Esophagus muscularis mucosa (tissue), 4 donors: ENCODE results near the gene LRRC4C. TPM values are rescaled to one million over a fixed set of nuclear protein-coding genes. Genes with fewer than 3 reads are reported as not detected.

ENCODE experiments used
- DNase-seq: peaks from one replicate; pipeline ENCODE4 v3.0.0-alpha.2; 2017; ENCODE audit errors: extremely low spot score
- H3K27ac ChIP-seq, 4 donors: fragments of 200-600 bp; sonication (generic); replicated peaks in 1 of 4; 1 replicate in 3 of 4; 2 replicates in 1 of 4; pipeline ENCODE4 v1.5.1; 2016 to 2019; ENCODE audit warnings: mild to moderate bottlenecking in 1 of 4
- H3K27me3 ChIP-seq, 4 donors: fragments of 200-600 bp; sonication (generic); one replicate each; pipeline versions ENCODE4 v1.5.1 to v1.6.0; 2016 to 2019
- H3K36me3 ChIP-seq, 4 donors: fragments of 200-600 bp; sonication (generic); one replicate each; pipeline ENCODE4 v1.5.1; 2016 to 2019
- H3K4me1 ChIP-seq, 4 donors: fragments of 200-600 bp; sonication (generic); one replicate each; pipeline ENCODE4 v1.5.1; 2016 to 2019
- H3K4me3 ChIP-seq, 4 donors: fragments of 200-600 bp; sonication (generic); 1 replicate in 2 of 4; 2 replicates in 2 of 4; pipeline ENCODE4 v1.5.1; 2016 to 2019; ENCODE audit warnings: mild to moderate bottlenecking in 4 of 4, moderate library complexity in 1 of 4
- H3K9me3 ChIP-seq, 4 donors: fragments of 200-600 bp; sonication (generic); 1 replicate in 3 of 4; 2 replicates in 1 of 4; pipeline ENCODE4 v1.5.1; 2016 to 2019
- CTCF ChIP-seq, 3 experiments: fragments of 200-600 bp in 2 of 3; fragments of 450-650 bp in 1 of 3; sonication (generic) in 2 of 3; IDR thresholded peaks; one replicate each; pipeline ENCODE4 v1.5.1; 2017 to 2019; ENCODE audit warnings: antibody characterized with exemption in 3 of 3, mild to moderate bottlenecking in 2 of 3, moderate library complexity in 1 of 3
- EP300 ChIP-seq: sonication (generic); formaldehyde crosslinking; IDR thresholded peaks from one replicate; pipeline ENCODE4 v1.6.1; 2017; ENCODE audit warnings: antibody characterized with exemption
- POLR2A ChIP-seq: fragments of 450-650 bp; IDR thresholded peaks from one replicate; pipeline ENCODE4 v1.6.1; 2017; ENCODE audit warnings: antibody characterized with exemption, moderate library complexity, mild to moderate bottlenecking, low read depth
- POLR2AphosphoS5 ChIP-seq, 2 donors: sonication (generic); formaldehyde crosslinking; IDR thresholded peaks; one replicate each; pipeline ENCODE4 v1.6.1; 2017; ENCODE audit warnings: antibody characterized with exemption in 2 of 2
- WGBS: methylation state at CpG from one replicate; pipeline ENCODE4 v1.1.5; 2018; 5-methylcytosine and 5-hydroxymethylcytosine counted together
- intact Hi-C: fragments of 100-400 bp; cut with DNase I; formaldehyde crosslinking; loops from one replicate; pipeline ENCODE4 v1.15.1; 2023
- total RNA-seq, 4 donors: library from RNA; depleted of rRNA; stranded (reverse); fragments of >200 nt; gene quantifications; one replicate each; pipeline versions ENCODE4 v1.1.0 to v1.2.1, GENCODE V29; 2016

LRRC4C gene
- total RNA-seq, 4 donors from 2014 or later, result 1.2 to 4.0 (median 2.2) TPM

- no peak for TF ChIP-seq CTCF (IDR thresholded peaks at IDR 0.05)
- TF ChIP-seq POLR2A, result no peak
- TF ChIP-seq POLR2AphosphoS5 (IDR thresholded peaks at IDR 0.05), result no peak
- TF ChIP-seq EP300, result no peak
- Histone ChIP-seq H3K27me3 (no peaks in the 10 kb centered on the region), H3K27ac (no peak overlapping the region), H3K4me1 (peaks cover 0 to 3% (median 0%) of the 10 kb centered on the region in 4 donors), H3K36me3 (no peaks in the 10 kb centered on the region), H3K9me3 (no peaks in the 10 kb centered on the region), H3K4me3 (no peak overlapping the region)
- intact Hi-C loops, result no loop called here
- 52% methylated on average over 3 of the region's 3 CpGs for WGBS
- no peak for DNase-seq
Measured at GRCh38 chr11:41284354-41284753, 175.1 kb downstream of the LRRC4C start.

GRCh38 chr11:41283191-41283930, 176.1 kb downstream of the LRRC4C start:
- Histone ChIP-seq H3K4me3 (no peak overlapping the region), H3K36me3 (no peaks in the 10 kb centered on the region), H3K4me1 (peaks cover 0 to 3% (median 0%) of the 10 kb centered on the region in 4 donors), H3K27me3 (no peaks in the 10 kb centered on the region), H3K9me3 (no peaks in the 10 kb centered on the region), H3K27ac (no peak overlapping the region)
- WGBS, result 72% methylated on average over 6 of the region's 6 CpGs
- TF ChIP-seq CTCF (IDR thresholded peaks at IDR 0.05) (no peak), EP300 (no peak), POLR2AphosphoS5 (IDR thresholded peaks at IDR 0.05) (no peak), POLR2A (no peak)
- intact Hi-C loops, result no loop called here
- DNase-seq, result no peak

GRCh38 chr11:41282395-41282794, 177.1 kb downstream of the LRRC4C start:
- no peaks in the 10 kb centered on the region for H3K36me3 ChIP-seq
- H3K27me3 ChIP-seq, result no peaks in the 10 kb centered on the region
- no peak for TF ChIP-seq POLR2AphosphoS5 (IDR thresholded peaks at IDR 0.05)
- no peak for TF ChIP-seq EP300
- no peak for TF ChIP-seq CTCF (IDR thresholded peaks at IDR 0.05)
- TF ChIP-seq POLR2A, result no peak
- H3K9me3 ChIP-seq, result no peaks in the 10 kb centered on the region
- peaks cover 0 to 3% (median 0%) of the 10 kb centered on the region in 4 donors for H3K4me1 ChIP-seq
- no peak overlapping the region for H3K27ac ChIP-seq
- no peak overlapping the region for H3K4me3 ChIP-seq
- no peak for DNase-seq
- intact Hi-C loops, result no loop called here
- 80% methylated on average over 5 of the region's 5 CpGs for WGBS

GRCh38 chr11:41281131-41281742, 178.2 kb downstream of the LRRC4C start:
- intact Hi-C loops, result no loop called here
- no peaks in the 10 kb centered on the region for H3K27me3 ChIP-seq
- no peaks in the 10 kb centered on the region for H3K36me3 ChIP-seq
- TF ChIP-seq CTCF (IDR thresholded peaks at IDR 0.05) (no peak), POLR2AphosphoS5 (IDR thresholded peaks at IDR 0.05) (no peak), POLR2A (no peak), EP300 (no peak)
- H3K9me3 ChIP-seq, result no peaks in the 10 kb centered on the region
- H3K4me1 ChIP-seq, result peaks cover 0 to 3% (median 0%) of the 10 kb centered on the region in 4 donors
- H3K27ac ChIP-seq, result no peak overlapping the region
- WGBS, result 50% methylated on average over 7 of the region's 7 CpGs
- DNase-seq, result no peak
- no peak overlapping the region for H3K4me3 ChIP-seq
